ENCODE results near the gene HMG20B.

Gene HMG20B

DNA sequence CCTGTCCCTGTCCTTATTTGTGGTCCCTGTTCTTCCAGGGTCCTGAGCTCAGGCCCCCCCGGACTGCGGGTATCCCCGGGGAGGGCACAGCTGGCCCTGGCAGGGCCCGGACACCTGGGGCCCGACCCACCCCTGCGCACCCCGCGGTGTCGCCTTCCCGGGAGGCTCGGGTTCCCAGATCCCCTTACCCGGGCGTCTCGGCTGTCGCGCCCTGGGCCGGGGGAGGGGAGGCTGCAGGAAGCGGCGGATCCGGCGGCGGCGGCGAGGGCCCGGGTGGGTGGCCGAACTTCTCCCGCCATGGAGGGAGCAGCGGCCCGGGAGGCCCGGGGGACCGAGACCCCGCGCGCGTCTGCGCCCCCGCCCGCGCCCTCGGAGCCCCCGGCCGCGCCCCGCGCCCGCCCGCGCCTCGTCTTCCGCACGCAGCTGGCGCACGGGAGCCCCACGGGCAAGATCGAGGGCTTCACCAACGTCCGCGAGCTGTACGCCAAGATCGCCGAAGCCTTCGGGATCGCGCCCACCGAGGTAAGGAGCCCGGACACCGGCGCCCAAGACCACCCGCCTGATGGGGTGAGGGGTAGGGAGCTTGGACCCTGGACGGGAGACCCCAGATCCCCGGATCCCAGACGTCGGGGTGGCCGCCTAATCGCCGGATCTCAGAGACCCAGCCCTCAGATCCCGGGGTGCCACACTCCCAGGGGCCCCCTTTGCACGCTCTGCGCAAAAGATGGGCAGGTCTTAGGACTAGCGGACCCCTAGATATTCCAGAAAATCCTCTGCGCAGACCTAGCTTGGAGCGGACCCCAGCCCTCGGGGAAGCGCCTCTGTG is 12.8 kb downstream of the HMG20B start, which contains the start of gene GIPC3:
GIPC3 (plus strand) TSS at position 178 of the 826 bp plus-strand sequence; CDS start at position 298, 120 bp downstream.
- no peak for DNase-seq

DNA sequence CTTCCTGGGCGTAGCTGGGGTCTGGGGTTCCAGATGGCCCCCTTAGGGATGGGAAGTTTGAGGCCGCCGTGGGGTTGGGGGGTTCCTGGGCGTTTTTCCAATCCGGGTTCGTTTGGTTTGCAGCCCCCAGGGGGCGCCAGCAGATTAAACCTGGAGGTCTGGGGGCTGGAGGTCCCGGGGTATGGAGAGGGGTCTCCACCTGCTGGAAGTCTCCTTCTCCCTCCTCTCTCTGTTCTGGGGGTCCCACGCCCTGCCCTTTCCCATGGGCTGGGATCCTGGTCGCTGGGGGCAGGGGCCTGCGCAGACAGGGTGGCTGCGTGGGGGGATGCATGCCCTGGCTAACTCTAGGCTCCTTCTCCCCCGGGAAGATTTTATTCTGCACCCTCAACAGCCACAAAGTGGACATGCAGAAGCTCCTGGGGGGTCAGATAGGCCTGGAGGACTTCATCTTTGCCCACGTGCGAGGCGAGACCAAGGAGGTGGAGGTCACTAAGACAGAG is 13.4 kb downstream of the HMG20B start:
- no peak for DNase-seq

DNA sequence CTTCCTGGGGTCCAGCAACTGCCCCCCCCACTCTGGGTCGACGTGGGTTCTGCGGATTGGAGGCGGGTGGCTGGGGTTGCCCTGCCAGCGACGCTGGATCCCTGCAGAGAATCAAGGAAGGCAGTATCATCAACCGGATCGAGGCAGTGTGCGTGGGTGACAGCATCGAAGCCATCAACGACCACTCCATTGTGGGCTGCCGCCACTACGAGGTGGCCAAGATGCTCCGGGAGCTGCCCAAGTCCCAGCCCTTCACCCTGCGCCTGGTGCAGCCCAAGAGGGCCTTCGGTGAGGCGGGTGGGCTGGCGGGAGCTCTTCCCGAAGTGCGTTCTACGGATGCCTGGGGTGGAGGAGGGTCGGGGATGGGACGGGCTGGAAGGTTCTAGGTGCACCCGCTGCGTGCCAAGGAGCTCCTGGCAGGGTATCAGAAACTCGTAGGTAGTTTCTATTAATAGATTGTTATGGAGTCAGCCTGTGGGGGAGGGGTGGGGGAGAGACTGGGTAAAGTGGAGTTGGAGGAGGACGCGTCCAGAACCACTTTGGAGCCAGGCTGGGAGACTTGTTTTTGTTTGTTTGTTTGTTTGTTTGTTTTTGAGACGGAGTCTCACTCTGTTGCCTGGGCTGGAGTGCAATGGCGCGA is 14.1 kb downstream of the HMG20B start:
- no peak for DNase-seq

DNA sequence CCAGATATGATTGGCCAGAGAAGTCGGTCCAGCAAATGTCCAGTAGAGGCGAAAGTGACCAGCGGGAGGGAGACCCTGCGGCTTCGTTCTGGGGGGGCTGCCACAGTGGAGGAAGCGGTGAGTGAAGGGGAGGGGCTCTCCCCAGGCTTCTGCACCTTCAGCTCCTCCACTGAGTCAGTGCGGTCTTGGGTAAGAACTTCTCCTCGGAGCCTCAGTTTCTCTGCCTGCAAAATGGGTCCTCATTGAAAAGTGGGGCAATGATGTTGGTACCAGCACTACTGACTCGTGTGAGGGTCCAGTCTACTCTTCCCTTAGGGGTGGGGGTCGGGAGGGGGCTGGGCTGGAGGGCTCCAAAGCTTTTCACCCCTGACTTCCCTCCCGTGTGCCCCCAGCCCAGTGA is 16.7 kb downstream of the HMG20B start:
- no peak for DNase-seq

DNA sequence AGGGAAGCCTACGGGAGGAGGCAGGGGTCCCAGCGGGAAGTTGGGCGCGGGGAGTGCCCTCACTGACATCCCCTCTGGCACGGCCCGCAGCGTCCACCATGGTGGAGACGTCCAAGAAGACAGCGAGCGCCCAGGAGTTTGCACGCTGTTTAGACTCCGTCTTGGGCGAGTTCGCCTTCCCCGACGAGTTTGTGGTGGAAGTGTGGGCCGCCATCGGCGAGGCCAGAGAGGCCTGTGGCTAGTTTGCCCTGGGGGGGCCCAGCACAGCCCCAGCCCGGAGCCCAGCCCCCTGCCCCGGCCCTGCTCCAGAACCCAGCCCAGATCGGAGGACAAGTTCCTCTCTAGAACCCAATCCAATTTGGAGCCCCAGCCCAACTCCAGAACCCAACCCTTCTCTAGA is 17.2 kb downstream of the HMG20B start:
- no peak for DNase-seq

DNA sequence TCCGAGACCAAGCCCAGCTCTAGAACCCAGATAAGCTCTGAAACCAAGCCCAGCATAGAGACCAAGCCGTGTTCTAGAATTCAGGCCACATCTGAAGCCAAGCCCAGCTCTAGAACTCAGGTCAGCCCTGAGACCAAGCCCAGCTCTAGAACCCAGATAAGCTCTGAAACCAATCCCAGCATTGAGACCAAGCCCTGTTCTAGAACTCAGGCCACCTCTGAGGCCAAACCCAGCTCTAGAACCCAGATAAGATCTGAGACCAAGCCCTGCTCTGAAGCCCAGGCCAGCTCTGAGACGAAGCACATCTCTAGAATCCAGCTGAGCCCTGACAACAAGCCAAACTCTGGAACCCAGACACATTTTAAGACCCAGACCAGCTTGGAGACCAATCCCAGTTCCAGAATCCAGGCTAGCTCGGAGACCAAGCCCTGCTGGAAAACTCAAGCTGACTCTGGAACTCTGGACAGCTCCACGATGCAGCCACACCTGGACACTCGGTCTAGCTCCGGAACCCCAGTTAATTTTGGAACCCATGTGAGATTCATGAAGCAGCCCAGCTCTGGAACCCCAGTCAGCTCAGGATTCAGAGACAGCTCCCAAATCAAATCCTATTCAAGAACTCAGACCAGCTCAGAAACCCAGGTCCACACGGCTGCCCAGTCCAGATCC is 18.4 kb downstream of the HMG20B start:
- DNase-seq: no peak

DNA sequence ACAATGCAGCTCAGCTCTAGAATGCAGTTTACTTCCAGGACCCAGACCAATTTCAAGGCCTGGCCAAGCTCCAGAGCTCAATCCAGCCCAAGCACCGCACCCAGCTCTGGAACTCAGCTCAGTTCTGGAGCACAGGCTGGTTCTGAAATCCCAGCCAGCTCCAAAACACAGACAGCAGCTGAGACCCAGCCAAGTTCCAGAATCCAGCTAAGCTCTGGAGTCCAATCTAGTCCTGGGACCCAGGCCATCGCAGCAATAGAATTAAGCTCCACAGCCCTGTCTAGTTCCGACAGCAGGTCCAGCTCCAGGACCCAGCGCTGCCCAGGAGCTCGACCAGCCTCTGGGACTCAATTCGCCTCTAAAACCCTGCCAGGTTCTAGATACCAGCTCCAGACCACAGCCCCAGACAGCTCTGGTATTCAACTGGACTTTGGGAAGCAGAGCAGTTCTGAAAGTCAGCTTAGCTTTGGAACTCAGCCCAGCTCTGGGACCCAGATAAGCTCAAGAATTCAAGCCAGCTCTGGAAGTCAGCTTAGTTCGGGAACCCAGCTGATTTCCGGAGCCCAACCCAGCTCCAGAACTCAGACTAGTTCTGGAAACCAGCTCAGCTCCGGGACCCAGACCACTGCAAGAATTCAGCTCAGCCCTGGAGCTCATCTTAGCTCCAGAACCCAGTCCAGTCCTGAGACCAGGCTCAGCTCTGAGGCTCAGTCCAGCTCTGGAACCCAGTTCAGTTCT is 19.3 kb downstream of the HMG20B start:
- no peak for DNase-seq

DNA sequence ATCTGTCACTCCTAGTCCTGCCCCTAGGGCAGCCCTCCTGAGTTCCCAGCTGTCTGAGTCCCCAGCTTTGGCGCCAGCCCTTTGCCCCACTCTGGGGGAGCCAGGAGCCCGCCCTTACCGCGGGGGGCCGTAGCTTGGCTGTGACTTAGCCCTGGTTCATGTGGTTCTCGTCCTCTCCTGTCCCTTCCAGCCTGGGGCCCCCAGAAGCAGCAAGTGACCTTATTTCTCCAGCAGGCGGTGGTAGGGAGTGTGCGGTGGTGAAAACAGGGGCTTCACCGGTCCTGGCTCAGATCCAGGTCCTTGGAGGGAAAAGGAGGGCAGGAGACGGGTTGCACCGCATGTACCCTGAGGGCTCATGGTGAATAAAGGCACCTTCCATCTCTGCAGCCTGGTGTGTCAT is 20.4 kb downstream of the HMG20B start:
- DNase-seq: no peak

DNA sequence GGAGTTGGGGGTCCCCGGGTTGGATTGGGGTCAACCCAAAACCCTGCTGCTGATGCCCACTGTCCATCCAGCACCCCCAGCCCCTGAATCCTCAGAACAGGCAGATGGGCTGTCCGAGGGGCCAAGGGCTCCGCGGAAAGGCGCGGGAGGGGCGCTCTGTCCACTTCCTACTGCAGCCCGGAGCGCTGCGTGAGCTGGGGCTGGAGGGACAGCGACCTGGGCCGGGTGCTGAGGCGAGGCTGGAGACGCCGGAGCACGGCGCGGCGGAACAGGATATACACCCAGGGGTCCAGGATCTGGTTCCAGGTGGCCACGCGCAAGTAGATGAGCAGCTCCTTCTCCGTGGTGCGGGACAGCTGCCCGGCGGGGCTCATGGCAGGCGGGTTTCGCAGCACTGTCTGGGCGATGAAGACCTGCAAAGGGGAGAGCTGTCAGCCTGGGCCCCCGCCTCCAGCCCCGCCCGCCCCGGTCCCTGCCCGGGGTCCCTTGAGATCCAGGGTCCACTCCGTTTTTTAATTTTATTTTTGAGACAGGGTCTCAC is 22.8 kb downstream of the HMG20B start:
- DNase-seq: no peak

DNA sequence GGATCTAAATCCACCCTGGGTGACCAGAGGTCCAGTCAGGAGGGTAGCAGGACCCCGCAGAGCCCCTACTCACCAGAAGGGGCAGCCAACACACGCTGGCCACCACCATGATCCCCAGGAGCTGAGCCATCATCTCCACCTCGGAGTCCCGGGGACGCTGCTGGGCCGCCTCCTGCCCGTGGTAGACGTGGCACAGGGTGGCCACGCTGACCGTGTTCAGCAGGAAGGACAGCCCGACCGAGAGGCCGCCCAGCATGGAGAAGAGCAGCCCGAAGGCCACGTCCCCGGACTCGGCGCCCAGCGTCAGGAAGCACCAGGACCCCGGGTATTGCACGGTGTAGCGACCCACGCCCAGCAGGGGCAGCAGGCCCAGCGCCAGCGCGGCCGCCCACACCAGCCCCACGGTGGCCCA is 27.0 kb downstream of the HMG20B start:
- DNase-seq: no peak

DNA sequence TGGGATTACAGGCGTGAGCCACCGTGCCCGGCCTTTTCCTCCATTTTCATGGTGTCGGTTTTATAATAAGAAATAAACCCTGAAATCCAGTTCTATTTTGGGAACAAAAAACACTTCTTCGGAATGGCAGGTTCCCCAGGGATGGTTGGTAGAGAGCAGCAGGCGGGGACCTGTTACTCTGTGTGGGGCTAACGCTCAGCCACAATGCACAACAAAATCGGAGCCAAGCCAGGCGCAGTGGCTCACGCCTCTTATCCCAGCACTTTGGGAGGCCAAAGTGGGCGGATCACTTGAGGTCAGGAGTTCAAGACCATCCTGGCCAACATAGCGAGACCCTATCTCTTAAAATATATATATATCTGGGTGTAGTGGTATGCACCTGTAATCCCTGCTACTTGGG is 28.3 kb downstream of the HMG20B start:
- DNase-seq: no peak

DNA sequence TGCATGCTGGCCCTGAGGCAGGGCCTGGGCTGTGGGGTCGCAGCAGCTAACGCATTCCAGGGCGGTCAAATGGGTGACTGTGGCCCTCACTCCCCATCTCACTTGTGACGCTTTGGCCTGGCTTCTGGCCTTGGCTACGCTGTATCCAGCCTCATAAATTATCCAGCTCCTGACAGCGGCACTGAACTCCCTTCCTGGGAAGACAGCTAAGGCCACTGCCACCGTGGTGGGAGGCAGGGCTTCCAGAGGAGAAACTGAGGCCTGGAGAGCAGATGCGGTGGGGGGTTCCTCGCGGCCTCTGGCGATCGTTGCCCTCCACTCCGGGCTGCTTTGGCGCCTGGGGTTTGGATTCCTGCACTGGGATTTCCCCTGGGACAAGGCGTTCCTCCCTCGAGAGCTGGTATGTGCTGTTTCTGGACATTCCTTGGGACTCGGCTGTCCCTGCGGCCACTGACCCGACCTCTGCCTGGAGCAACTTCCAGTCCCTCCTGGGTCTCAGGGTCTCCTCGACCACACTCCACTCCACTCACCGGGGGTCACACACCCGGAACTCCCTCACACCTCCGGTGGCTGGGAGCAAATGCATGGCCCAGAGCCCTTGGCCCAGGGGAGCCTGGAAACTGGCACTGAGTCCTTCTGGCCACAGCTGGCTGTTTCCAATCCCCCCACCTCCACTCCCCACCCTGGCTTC is 30.5 kb downstream of the HMG20B start:
- no peak for DNase-seq

DNA sequence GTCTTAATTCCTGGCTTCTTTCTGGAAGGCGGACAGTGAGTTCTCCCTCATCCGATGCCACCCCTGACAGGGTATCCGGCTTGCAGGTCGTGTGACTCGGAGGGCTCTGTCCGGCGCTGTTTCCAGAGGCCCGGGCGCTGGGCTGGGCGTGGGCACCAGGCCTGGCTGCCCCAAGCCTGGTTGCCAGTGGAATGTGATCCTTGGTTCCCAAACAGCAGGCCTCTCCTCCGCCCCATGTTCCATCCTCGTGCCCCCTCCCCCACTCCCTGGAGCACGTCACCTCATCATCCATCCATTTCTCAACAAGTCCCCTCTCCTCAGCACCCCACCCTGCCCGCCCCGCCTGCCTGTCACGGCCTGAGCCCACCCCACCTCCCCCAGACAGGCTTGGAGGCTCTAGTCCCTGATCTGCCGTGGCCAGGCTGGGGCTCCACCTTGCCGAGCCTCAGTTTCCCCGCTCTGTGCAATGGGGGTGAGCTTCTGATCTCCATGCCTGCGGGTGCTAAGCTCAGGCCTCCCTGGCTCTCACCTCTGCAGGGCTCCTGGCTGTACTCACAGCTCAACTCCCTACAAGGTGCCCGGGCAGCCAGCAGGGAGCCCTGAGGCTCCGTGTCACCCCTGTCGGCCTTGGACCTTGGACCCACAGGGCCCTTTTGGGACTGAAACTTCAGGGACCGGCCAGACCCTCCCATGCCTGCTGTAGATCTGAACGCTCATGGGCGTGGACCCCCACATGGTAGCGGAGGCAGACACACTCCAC is 31.7 kb downstream of the HMG20B start:
- no peak for DNase-seq

DNA sequence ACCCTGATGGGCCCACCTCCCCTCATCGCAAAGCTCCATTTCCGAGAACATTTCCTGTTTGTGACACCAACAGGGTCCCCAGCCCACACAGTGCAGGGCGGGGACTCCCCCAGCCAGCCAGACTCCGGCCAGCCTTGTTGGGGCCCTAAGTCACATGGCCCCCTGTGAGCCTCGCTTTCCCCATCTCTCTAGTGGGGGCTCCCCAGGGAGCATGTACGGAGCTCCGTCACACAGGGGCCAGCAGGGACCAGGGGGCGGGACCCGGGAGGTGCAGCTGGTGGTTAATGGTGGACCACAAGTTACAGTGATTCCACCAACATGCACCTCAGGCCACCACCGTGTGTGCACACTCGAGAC is 32.2 kb downstream of the HMG20B start:
- no peak for DNase-seq

DNA sequence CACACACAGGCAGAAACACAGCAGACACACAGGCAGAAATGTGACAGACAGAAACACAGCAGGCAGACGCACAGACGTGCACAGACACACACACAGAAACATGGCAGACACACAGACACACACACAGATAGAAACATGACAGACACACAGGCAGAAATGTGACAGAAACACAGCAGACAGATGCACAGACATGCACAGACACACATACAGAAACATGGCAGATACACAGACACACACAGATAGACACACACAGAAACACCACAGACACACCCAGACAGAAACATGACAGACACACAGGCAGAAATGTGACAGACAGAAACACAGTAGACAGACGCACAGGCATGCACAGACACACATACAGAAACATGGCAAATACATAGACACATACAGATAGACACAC is 32.6 kb downstream of the HMG20B start:
- DNase-seq: no peak

DNA sequence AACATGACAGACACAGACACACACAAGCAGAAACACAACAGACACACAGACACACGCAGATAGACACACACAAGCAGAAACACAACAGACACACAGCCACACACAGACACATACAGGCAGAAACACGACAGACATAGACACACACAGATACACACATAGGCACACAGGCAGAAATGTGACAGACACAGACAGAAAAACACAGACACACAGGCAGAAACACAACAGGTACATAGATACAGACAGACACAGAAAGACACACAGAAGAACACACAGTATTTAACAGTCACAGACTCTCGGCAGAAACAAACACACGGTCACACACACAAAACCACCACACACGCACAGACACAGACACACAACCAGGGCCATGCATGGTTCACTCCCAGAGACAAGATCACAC is 33.0 kb downstream of the HMG20B start:
- DNase-seq: no peak

DNA sequence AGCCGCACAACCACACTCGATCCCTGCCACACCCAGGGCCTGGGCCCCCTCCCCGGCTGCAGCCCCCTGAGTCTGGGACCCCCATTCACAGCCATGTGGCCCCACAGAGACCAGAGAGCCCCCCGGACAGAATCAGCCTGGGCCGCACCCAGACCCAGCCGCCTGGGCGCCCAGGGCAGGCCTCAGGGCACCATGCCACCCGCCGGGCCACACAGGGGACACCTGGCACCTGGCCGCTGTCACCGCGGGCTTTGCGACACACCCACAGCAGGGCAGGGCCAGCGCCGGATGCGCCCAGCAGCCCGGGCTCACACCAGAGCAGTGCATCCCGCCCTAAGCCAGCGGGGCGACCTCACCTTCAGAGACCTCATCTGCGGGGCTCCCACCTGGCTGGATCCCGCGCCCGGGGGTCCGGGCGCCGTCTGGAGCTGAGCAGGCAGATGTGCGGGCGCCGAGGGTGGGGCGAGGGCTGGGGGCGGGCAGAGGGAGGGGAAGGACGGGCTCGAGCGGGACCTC is 33.5 kb downstream of the HMG20B start:
- DNase-seq: no peak

DNA sequence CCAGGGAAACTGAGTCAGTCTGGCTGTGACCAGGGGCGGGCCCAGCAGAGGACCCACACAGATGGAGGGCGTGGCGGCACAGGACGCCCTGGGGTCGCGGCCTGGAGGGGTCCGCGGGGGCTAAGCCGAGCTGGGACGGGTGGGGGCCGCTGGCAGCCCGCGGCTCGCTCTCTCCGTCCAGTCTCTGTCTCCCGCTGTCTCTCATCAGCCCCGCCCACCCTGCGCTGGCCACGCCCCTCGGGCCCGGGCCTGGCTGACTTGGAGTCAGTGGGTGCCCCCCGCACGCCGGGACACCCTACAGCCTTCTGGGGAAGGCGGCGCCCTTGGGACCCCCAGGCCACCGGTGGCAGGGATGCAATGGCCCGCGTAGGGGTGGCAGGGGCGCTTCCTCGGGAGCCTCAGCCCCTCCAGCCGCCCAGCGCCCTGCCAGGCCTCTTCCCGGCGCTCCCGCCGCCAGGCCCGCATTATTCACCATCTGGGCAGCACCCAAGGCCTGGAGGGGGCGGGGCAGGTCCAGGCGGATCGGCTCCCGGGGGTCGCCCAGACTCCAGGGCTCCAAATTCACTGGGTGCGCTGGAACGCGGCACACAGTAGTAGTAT is 34.0 kb downstream of the HMG20B start, which contains the start of gene TBXA2R:
TBXA2R (minus strand) TSS at position 186 of the 600 bp plus-strand sequence. CDS start 6,241 bp downstream, outside the sequence.
- no peak for DNase-seq

DNA sequence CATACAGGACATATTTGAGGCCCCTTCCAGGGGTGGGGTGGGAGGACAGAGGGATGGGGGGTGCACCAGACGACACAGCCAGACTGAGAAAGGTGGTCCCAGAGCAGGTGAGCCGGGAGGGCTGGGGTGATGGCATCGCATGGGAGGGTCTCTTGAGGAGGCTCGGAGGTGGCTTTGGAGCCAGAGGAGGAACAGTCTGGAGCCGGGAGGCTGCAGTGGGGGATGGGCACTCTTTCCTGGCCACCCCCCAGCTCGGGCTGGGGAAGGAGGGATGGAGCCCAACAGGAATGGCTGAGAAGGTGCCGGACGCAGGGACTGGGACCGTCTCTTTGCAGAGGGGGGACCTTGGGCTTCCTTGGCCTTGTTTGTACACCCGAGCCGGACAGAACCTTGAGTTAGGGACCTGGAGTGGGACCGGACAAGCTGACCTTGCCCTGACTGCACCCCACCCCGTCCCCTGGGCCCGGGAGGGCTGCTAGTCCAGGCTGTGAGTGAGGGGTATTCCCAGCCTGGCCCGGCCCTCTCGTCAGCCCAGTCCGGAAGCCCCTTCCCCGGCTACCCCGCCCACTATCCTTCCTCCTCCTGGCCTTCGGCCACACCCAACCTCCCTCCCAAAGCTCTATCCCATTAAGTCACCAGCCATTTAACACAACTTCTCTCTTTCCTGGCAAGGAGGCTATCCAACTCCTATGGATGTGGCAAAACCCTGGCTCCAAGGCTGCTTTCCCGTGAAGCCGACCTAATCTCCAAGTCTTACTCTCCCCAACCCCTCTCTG is 34.7 kb downstream of the HMG20B start:
- no peak for DNase-seq
